Measurements from ENCODE around the gene TIE1.

DNA sequence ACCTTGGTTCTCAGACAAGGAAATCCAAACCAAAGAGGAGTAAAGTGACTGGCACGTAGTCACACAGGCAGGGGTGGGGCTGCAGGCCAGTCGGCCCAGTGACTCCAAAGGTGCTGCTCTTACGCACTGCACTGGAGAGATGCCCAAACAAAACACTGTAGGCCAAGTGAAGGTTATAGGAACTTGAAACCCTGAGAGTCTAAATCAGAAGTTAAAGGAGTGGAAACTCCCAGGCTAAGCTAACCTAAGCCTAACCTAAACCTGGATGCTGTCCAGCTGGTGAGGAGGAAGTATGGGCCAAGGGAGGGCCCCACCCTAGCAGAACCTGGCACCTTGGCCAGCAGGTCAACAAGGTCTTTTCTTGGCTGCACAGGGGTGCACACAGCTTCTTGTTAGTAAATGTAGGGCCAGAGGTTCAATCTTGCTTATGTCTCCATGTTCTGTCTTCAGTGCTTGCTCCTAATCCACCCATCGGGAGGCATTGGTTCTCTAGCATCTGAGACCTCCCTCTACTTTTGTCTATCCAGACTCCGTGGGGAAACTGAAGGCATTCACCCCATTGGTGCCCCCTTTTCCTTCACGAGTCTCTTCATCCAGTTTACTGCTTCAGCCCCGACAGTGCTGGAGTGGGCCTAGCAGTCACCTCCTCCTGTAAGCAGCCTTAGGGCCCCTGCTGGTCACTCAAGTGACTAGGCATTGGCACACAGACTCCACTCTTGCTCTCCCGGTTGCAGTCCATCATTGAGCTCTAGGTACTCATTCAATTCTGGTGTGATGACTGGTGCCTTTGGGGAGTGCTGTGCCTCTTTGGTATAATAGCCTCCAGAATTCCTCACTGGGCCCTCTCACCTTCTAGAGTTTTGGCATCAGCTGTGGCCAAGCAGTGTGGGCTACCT, 43.9 kb upstream of the TIE1 start:
- TF ChIP-seq ZNF431 (CRISPR knock-in tag; IDR thresholded peaks at IDR 0.05) (no peak), PTRF (tag; IDR thresholded peaks at IDR 0.05) (no peak), SETDB1 (IDR thresholded peaks at IDR 0.05; ENCODE audit: low read length) (no peak), POLR2AphosphoS5 (IDR thresholded peaks at IDR 0.05; ENCODE audit: control insufficient read depth, insufficient read depth, low read depth, low read length) (no peak), ZNF699 (CRISPR knock-in tag; IDR thresholded peaks at IDR 0.05; ENCODE audit: insufficient replicate concordance) (no peak), POLR2A (conservative IDR thresholded peaks at IDR 0.05) (no peak), PML (IDR thresholded peaks at IDR 0.05; ENCODE audit: low read length) (no peak), MAZ (CRISPR knock-in tag; conservative IDR thresholded peaks at IDR 0.05 in 1 of 2, IDR thresholded peaks at IDR 0.05 in 1 of 2) (no peak), CHCHD3 (CRISPR knock-in tag; IDR thresholded peaks at IDR 0.05) (no peak), SMAD3 (CRISPR knock-in tag; conservative IDR thresholded peaks at IDR 0.05) (no peak)
- TF ChIP-seq, protein P1, sequence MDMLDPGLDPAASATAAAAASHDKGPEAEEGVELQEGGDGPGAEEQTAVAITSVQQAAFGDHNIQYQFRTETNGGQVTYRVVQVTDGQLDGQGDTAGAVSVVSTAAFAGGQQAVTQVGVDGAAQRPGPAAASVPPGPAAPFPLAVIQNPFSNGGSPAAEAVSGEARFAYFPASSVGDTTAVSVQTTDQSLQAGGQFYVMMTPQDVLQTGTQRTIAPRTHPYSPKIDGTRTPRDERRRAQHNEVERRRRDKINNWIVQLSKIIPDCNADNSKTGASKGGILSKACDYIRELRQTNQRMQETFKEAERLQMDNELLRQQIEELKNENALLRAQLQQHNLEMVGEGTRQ (CRISPR knock-in tag; IDR thresholded peaks at IDR 0.05), result no peak
- TF ChIP-seq, protein P2, sequence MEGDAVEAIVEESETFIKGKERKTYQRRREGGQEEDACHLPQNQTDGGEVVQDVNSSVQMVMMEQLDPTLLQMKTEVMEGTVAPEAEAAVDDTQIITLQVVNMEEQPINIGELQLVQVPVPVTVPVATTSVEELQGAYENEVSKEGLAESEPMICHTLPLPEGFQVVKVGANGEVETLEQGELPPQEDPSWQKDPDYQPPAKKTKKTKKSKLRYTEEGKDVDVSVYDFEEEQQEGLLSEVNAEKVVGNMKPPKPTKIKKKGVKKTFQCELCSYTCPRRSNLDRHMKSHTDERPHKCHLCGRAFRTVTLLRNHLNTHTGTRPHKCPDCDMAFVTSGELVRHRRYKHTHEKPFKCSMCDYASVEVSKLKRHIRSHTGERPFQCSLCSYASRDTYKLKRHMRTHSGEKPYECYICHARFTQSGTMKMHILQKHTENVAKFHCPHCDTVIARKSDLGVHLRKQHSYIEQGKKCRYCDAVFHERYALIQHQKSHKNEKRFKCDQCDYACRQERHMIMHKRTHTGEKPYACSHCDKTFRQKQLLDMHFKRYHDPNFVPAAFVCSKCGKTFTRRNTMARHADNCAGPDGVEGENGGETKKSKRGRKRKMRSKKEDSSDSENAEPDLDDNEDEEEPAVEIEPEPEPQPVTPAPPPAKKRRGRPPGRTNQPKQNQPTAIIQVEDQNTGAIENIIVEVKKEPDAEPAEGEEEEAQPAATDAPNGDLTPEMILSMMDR (IDR thresholded peaks at IDR 0.05 in 2 of 3, conservative IDR thresholded peaks at IDR 0.05 in 1 of 3; ENCODE audit: insufficient read depth in 2 of 3, low read depth in 1 of 3, low read length in 3 of 3), result no peak
- TF ChIP-seq, protein P3, sequence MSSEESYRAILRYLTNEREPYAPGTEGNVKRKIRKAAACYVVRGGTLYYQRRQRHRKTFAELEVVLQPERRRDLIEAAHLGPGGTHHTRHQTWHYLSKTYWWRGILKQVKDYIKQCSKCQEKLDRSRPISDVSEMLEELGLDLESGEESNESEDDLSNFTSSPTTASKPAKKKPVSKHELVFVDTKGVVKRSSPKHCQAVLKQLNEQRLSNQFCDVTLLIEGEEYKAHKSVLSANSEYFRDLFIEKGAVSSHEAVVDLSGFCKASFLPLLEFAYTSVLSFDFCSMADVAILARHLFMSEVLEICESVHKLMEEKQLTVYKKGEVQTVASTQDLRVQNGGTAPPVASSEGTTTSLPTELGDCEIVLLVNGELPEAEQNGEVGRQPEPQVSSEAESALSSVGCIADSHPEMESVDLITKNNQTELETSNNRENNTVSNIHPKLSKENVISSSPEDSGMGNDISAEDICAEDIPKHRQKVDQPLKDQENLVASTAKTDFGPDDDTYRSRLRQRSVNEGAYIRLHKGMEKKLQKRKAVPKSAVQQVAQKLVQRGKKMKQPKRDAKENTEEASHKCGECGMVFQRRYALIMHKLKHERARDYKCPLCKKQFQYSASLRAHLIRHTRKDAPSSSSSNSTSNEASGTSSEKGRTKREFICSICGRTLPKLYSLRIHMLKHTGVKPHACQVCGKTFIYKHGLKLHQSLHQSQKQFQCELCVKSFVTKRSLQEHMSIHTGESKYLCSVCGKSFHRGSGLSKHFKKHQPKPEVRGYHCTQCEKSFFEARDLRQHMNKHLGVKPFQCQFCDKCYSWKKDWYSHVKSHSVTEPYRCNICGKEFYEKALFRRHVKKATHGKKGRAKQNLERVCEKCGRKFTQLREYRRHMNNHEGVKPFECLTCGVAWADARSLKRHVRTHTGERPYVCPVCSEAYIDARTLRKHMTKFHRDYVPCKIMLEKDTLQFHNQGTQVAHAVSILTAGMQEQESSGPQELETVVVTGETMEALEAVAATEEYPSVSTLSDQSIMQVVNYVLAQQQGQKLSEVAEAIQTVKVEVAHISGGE (CRISPR knock-in tag; IDR thresholded peaks at IDR 0.05), result no peak
